Testis (tissue), 2 donors: ENCODE data around the gene RAB25.

Source experiments
- CTCF ChIP-seq, 3 experiments: fragments of 450-650 bp in 2 of 3; fragments of 200-600 bp in 1 of 3; sonication (generic) in 1 of 3; IDR thresholded peaks; one replicate each; pipeline ENCODE4 v1.5.1; 2016 to 2019; ENCODE audit warnings: antibody characterized with exemption in 3 of 3, mild to moderate bottlenecking in 2 of 3, moderate library complexity in 1 of 3
- POLR2A ChIP-seq: fragments of 450-650 bp; IDR thresholded peaks from one replicate; pipeline ENCODE4 v1.6.1; 2017; ENCODE audit warnings: antibody characterized with exemption, mild to moderate bottlenecking, moderate library complexity

- TF ChIP-seq CTCF (IDR thresholded peaks at IDR 0.05) (peak; percentile 82 to 95 (median 85)), POLR2A (no peak)
These were observed 29.9 kb downstream of the RAB25 start for GRCh38 chr1:156090840-156091188.
